Subcutaneous abdominal adipose tissue (tissue), 5 donors: ENCODE measurements around the gene TRPM4.

Experiments used
- H3K27ac ChIP-seq: one replicate; pipeline ENCODE4 v1.7.0; 2013; ENCODE audit warnings: low read depth, mild to moderate bottlenecking, inconsistent platforms, low read length, moderate library complexity
- H3K27me3 ChIP-seq, 5 donors: one replicate each; pipeline ENCODE4 v1.7.0; 2013; ENCODE audit warnings: low read length in 5 of 5, inconsistent platforms in 1 of 5; ENCODE audit not compliant: control insufficient read depth in 5 of 5, insufficient read depth in 4 of 5
- H3K36me3 ChIP-seq, 5 donors: one replicate each; pipeline ENCODE4 v1.7.0; 2013; ENCODE audit warnings: low read length in 5 of 5; ENCODE audit not compliant: control insufficient read depth in 5 of 5, insufficient read depth in 5 of 5
- H3K4me1 ChIP-seq, 5 donors: one replicate each; pipeline ENCODE4 v1.7.0; 2013; ENCODE audit warnings: low read length in 5 of 5, mild to moderate bottlenecking in 3 of 5, moderate library complexity in 1 of 5; ENCODE audit not compliant: control insufficient read depth in 5 of 5, insufficient read depth in 5 of 5
- H3K4me3 ChIP-seq, 5 donors: one replicate each; pipeline ENCODE4 v1.7.0; 2013; ENCODE audit warnings: low read length in 5 of 5, low read depth in 1 of 5
- H3K9ac ChIP-seq, 5 donors: one replicate each; pipeline ENCODE4 v1.7.0; 2013; ENCODE audit warnings: low read length in 5 of 5, mild to moderate bottlenecking in 4 of 5, moderate library complexity in 3 of 5
- H3K9me3 ChIP-seq, 5 donors: one replicate each; pipeline ENCODE4 v1.7.0; 2013; ENCODE audit warnings: low read length in 5 of 5; ENCODE audit not compliant: control insufficient read depth in 5 of 5
- donor health status: healthy.
- donor health status: healthy.
- donor health status: healthy.
- donor health status: healthy.
- donor health status: healthy.

TRPM4 gene

GRCh38 chr19:49157445-49158224 is at the start of gene TRPM4:
Gene TRPM4 (plus strand): TSS chr19:49157792. CDS start chr19:49157867, 75 bp downstream.
- Histone ChIP-seq H3K27ac (peak within 1 kb of the TSS; percentile 67), H3K9ac (peak within 1 kb of the TSS; percentile 68 to 88 (median 82)), H3K4me1 (peaks cover 0 to 20% (median 16%) of the 10 kb centered on the region in 5 donors), H3K36me3 (no peaks in the 10 kb centered on the region), H3K9me3 (no peaks in the 10 kb centered on the region), H3K4me3 (peak within 1 kb of the TSS; percentile 82 to 99 (median 91)), H3K27me3 (no peaks in the 10 kb centered on the region)

GRCh38 chr19:49109051-49109450 is 48.5 kb upstream of the TRPM4 start:
- Histone ChIP-seq H3K4me1 (peaks cover 3 to 25% (median 5%) of the 10 kb centered on the region in 5 donors), H3K4me3 (no peak overlapping the region), H3K9me3 (no peaks in the 10 kb centered on the region), H3K36me3 (peaks cover 0 to 52% (median 50%) of the 10 kb centered on the region in 5 donors), H3K9ac (peak overlapping the region in 1 of 5 donors; percentile 13), H3K27me3 (no peaks in the 10 kb centered on the region), H3K27ac (no peak overlapping the region)

- H3K36me3 ChIP-seq, result peaks cover 0 to 46% (median 44%) of the 10 kb centered on the region in 5 donors
- no peak overlapping the region for H3K4me3 ChIP-seq
- no peaks in the 10 kb centered on the region for H3K9me3 ChIP-seq
- no peak overlapping the region for H3K27ac ChIP-seq
- H3K9ac ChIP-seq, result no peak overlapping the region
- H3K27me3 ChIP-seq, result no peaks in the 10 kb centered on the region
- H3K4me1 ChIP-seq, result peaks cover 3 to 27% (median 8%) of the 10 kb centered on the region in 5 donors
These were observed 47.9 kb upstream of the TRPM4 start for GRCh38 chr19:49109569-49110233.

GRCh38 chr19:49110567-49110966 is 47.0 kb upstream of the TRPM4 start:
- no peaks in the 10 kb centered on the region for H3K9me3 ChIP-seq
- H3K9ac ChIP-seq, result no peak overlapping the region
- H3K27ac ChIP-seq, result no peak overlapping the region
- H3K27me3 ChIP-seq, result no peaks in the 10 kb centered on the region
- H3K4me1 ChIP-seq, result peaks cover 3 to 33% (median 16%) of the 10 kb centered on the region in 5 donors
- H3K36me3 ChIP-seq, result peaks cover 0 to 39% (median 36%) of the 10 kb centered on the region in 5 donors
- no peak overlapping the region for H3K4me3 ChIP-seq

- H3K27ac ChIP-seq, result no peak overlapping the region
These were observed 46.2 kb upstream of the TRPM4 start for GRCh38 chr19:49111218-49111998.

GRCh38 chr19:49113762-49114629 is 43.6 kb upstream of the TRPM4 start, which contains the start of gene LIN7B:
Gene LIN7B (plus strand): TSS chr19:49114370. CDS start chr19:49114405, 35 bp downstream.
- peak within 1 kb of the TSS in 4 of 5 donors; percentile 59 to 86 (median 67) for H3K9ac ChIP-seq

More at GRCh38 chr19:49111218-49111998, 46.2 kb upstream of the TRPM4 start:
- Histone ChIP-seq H3K27me3 (no peaks in the 10 kb centered on the region), H3K9me3 (no peaks in the 10 kb centered on the region), H3K36me3 (peaks cover 0 to 30% (median 28%) of the 10 kb centered on the region in 5 donors), H3K4me3 (no peak overlapping the region), H3K9ac (no peak overlapping the region), H3K4me1 (peaks cover 3 to 37% (median 20%) of the 10 kb centered on the region in 5 donors)

GRCh38 chr19:49114630-49115363 is 42.8 kb upstream of the TRPM4 start:
- H3K9ac ChIP-seq, result peak overlapping the region in 4 of 5 donors; percentile 59 to 86 (median 67)
- H3K4me3 ChIP-seq, result peak overlapping the region in 4 of 5 donors; percentile 68 to 87 (median 82)
- no peaks in the 10 kb centered on the region for H3K36me3 ChIP-seq
- H3K27me3 ChIP-seq, result no peaks in the 10 kb centered on the region
- H3K4me1 ChIP-seq, result peaks cover 7 to 45% (median 41%) of the 10 kb centered on the region in 5 donors
- no peaks in the 10 kb centered on the region for H3K9me3 ChIP-seq
- H3K27ac ChIP-seq, result peak overlapping the region; percentile 37

More at GRCh38 chr19:49113762-49114629, 43.6 kb upstream of the TRPM4 start, which contains the start of gene LIN7B:
- Histone ChIP-seq H3K27ac (peak within 1 kb of the TSS; percentile 37), H3K27me3 (no peaks in the 10 kb centered on the region), H3K9me3 (no peaks in the 10 kb centered on the region), H3K4me3 (peak within 1 kb of the TSS; percentile 52 to 87 (median 79)), H3K36me3 (peaks cover 0 to 5% (median 2%) of the 10 kb centered on the region in 5 donors), H3K4me1 (peaks cover 7 to 46% (median 36%) of the 10 kb centered on the region in 5 donors)

- Histone ChIP-seq H3K4me1 (peaks cover 7 to 49% (median 47%) of the 10 kb centered on the region in 5 donors), H3K36me3 (no peaks in the 10 kb centered on the region), H3K9ac (no peak overlapping the region), H3K4me3 (no peak overlapping the region), H3K9me3 (no peaks in the 10 kb centered on the region), H3K27ac (no peak overlapping the region), H3K27me3 (no peaks in the 10 kb centered on the region)
These were observed 41.0 kb upstream of the TRPM4 start for GRCh38 chr19:49116544-49116943.
